HAP-1 (cell line): ENCODE measurements around the gene PSMC4.
A peak's percentile ranks its signal among the peaks of the same experiment; 100 is the strongest.

ENCODE experiments used
- DNase-seq, 2 experiments: peaks; one replicate each; pipeline ENCODE4 v3.0.0-alpha.2; 2016 to 2020; ENCODE audit warnings: low spot score in 2 of 2
- H3K27me3 ChIP-seq: fragments of 250-450 bp; sonication (Bioruptor Pico); 2 replicates; pipeline ENCODE4 v1.5.1; 2020; ENCODE audit warnings: low read depth, mild to moderate bottlenecking, moderate library complexity
- H3K36me3 ChIP-seq: fragments of 250-450 bp; sonication (Bioruptor Pico); replicated peaks from 2 replicates; pipeline ENCODE4 v1.5.1; 2020; ENCODE audit warnings: mild to moderate bottlenecking
- H3K4me1 ChIP-seq: fragments of 250-450 bp; sonication (Bioruptor Pico); 2 replicates; pipeline ENCODE4 v1.5.1; 2020; ENCODE audit warnings: mild to moderate bottlenecking
- H3K4me3 ChIP-seq: fragments of 250-450 bp; sonication (Bioruptor Pico); 2 replicates; pipeline ENCODE4 v1.5.1; 2020; ENCODE audit warnings: mild to moderate bottlenecking, moderate library complexity
- H3K9me3 ChIP-seq: fragments of 250-450 bp; sonication (Bioruptor Pico); 2 replicates; pipeline ENCODE4 v1.5.1; 2020; ENCODE audit warnings: mild to moderate bottlenecking, moderate library complexity
- in situ Hi-C: fragments of 300-500 bp; cut with MboI; formaldehyde crosslinking; loops from 3 replicates; pipeline ENCODE4 v1.14.3; 2020; ENCODE audit warnings: low sequenced_read_pairs, inconsistent platforms, mixed read lengths

PSMC4 gene

GRCh38 chr19:39987167-39987566 lies 16.2 kb downstream of the PSMC4 start:
- Histone ChIP-seq H3K4me3 (no peak overlapping the region), H3K9me3 (peaks cover 6% of the 10 kb centered on the region), H3K4me1 (no peaks in the 10 kb centered on the region), H3K27me3 (no peaks in the 10 kb centered on the region), H3K36me3 (peaks cover 17% of the 10 kb centered on the region)
- no peak for DNase-seq
- in situ Hi-C loops = no loop called here

DNA sequence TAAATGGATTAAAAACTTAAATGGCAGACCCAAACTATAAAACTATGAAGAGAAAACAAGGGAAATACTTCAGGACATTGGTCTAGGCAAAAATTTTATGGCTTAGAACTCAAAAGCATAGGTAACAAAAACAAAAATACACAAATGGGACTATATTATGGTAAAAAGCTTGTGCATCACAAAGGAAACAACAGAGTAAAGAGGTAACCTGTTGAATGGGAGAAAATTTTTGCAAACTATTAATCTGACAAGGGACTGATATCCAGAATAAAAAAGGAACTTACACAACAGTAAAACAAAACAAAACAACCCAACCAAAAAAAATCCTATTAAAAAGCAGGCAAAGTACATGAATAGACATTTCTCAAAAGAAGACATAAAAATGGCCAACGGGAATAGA lies 16.6 kb downstream of the PSMC4 start:
- in situ Hi-C loops = no loop called here
- Histone ChIP-seq H3K36me3 (peaks cover 13% of the 10 kb centered on the region), H3K27me3 (no peaks in the 10 kb centered on the region)

DNA sequence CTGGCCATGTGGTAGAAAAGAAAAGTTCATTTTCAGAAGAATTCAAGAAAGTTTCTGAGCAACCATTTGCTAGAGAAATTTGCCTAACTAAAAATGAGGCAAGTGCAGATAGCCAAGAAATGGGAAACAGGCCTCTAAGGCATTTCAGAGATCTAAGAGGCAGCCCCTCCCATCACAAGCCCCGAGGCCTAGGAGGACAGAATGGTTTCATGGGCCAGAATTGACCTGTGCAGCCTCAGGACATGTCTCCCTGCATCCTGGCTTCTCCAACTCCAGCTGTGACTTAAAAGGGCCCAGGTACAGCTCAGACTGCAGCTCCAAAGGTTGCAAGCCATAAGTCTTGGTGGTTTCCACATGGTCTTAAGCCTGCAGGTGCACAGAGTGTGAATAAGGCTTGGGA lies 22.6 kb downstream of the PSMC4 start:
- Histone ChIP-seq H3K4me3 (no peak overlapping the region), H3K27me3 (no peaks in the 10 kb centered on the region), H3K36me3 (0 out of 2 replicates have a peak, but pooled peaks cover under 1% of the 10 kb centered on the region), H3K4me1 (0 out of 2 replicates have a peak, but pooled peaks cover 4% of the 10 kb centered on the region), H3K9me3 (peaks cover 8% of the 10 kb centered on the region; the same call in 1 of the 2 replicates)
- in situ Hi-C loops = no loop called here
- no peak for DNase-seq

More for the DNA sequence above, 16.6 kb downstream of the PSMC4 start:
- Histone ChIP-seq H3K9me3 (peaks cover 6% of the 10 kb centered on the region), H3K4me1 (no peaks in the 10 kb centered on the region), H3K4me3 (no peak overlapping the region)
- DNase-seq = no peak

GRCh38 chr19:39994361-39994760 lies 23.4 kb downstream of the PSMC4 start:
- Histone ChIP-seq H3K4me1 (0 out of 2 replicates have a peak, but pooled peaks cover 4% of the 10 kb centered on the region), H3K9me3 (peaks cover 8% of the 10 kb centered on the region; the same call in 1 of the 2 replicates), H3K27me3 (no peaks in the 10 kb centered on the region), H3K4me3 (no peak overlapping the region), H3K36me3 (no peaks in the 10 kb centered on the region)
- DNase-seq = no peak
- in situ Hi-C loops = no loop called here

DNA sequence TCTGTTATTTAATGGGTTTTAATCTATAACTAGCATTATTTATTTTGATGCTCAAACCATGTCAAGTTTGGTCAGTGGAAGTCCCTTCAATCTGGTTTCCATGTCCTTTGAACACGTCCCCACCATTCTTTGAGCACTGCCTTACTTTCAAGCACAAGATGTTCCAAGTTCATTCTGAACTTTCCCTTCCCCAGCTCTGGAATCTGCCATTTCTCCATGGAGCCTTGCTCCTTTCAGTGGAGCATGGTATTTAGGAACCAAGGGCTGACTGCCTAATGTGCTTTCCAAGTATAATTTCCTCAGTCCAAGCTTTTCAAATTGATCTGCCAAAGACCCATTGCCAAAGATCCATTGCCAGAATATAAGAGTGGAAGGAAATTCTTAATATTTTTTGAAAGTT lies 24.8 kb downstream of the PSMC4 start:
- no peaks in the 10 kb centered on the region for H3K27me3 ChIP-seq
- peak overlapping the region; percentile 58 for H3K4me3 ChIP-seq
- no peaks in the 10 kb centered on the region for H3K36me3 ChIP-seq
- H3K4me1 ChIP-seq = 0 out of 2 replicates have a peak, but pooled peaks cover 4% of the 10 kb centered on the region
- peaks cover 8% of the 10 kb centered on the region; the same call in 1 of the 2 replicates for H3K9me3 ChIP-seq
- DNase-seq = no peak
- in situ Hi-C loops = no loop called here

DNA sequence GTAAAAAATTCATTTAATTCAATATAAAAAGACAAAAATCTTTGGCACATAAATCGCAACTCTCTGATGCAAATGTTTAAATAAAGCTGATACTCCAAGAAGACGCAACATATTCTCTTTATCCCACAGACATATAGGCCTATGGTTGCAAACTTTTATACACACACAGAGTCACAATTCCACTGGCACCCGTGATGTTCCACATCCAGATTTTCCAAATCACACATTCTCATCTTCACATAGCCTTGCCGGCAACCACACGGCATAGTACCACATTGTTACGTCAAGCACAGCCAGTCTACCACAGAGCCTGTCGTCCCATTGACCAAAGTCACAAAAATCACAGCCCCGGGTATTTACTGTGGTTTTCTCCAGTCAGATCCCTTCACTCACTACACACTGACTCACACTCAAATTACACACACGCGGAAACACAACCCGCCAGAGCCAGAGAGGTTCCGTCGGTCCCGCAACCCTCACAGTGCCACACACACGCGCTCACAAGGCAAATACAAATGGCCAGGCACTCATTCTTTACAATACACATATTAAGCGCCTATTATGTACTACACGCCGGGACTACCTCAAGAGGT lies 25.3 kb downstream of the PSMC4 start:
- Histone ChIP-seq H3K27me3 (no peaks in the 10 kb centered on the region), H3K4me1 (0 out of 2 replicates have a peak, but pooled peaks cover 4% of the 10 kb centered on the region), H3K4me3 (peak overlapping the region; percentile 58), H3K9me3 (peaks cover 8% of the 10 kb centered on the region; the same call in 1 of the 2 replicates), H3K36me3 (no peaks in the 10 kb centered on the region)
- peak; percentile 14 to 35 for DNase-seq
- in situ Hi-C loops = no loop called here

GRCh38 chr19:39996811-39997637 lies 26.1 kb downstream of the PSMC4 start, which contains the start of gene ZNF546:
Gene ZNF546, plus strand, starts transcription at chr19:39997060. Its CDS starts 1,267 bp downstream, at chr19:39998327.
- in situ Hi-C loops = no loop called here
- DNase-seq = peak; percentile 77 to 90
- 0 out of 2 replicates have a peak, but pooled peaks cover 4% of the 10 kb centered on the region for H3K4me1 ChIP-seq
- peaks cover 8% of the 10 kb centered on the region; the same call in 1 of the 2 replicates for H3K9me3 ChIP-seq
- H3K27me3 ChIP-seq = no peaks in the 10 kb centered on the region
- H3K4me3 ChIP-seq = peak within 1 kb of the TSS; percentile 58
- no peaks in the 10 kb centered on the region for H3K36me3 ChIP-seq

- no peaks in the 10 kb centered on the region for H3K36me3 ChIP-seq
- peaks cover 8% of the 10 kb centered on the region; the same call in 1 of the 2 replicates for H3K9me3 ChIP-seq
- DNase-seq = no peak
- in situ Hi-C loops = no loop called here
- H3K4me3 ChIP-seq = peak overlapping the region; percentile 58
- H3K4me1 ChIP-seq = 0 out of 2 replicates have a peak, but pooled peaks cover 4% of the 10 kb centered on the region
- no peaks in the 10 kb centered on the region for H3K27me3 ChIP-seq
Measured at GRCh38 chr19:39997638-39998216, 26.8 kb downstream of the PSMC4 start.

DNA sequence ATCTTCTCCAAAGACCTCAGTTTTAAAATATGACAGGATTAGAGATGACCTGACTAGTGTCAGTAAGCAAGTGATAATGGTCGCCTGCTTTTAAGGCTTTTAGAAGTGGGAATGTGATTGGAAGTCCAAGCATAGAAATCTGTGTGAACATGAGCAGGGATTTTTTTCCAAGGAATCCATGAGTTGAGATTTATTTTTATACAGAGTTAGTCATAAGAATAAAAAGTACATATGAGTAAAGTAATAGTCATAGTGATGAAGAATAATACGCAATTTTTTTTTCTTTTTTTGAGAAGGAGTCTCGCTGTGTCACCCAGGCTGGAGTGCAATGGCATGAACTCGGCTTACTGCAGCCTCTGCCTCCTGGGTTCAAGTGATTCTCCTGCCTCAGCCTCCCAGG lies 27.5 kb downstream of the PSMC4 start:
- peaks cover 8% of the 10 kb centered on the region; the same call in 1 of the 2 replicates for H3K9me3 ChIP-seq
- no peaks in the 10 kb centered on the region for H3K36me3 ChIP-seq
- in situ Hi-C loops = no loop called here
- no peak for DNase-seq
- H3K4me1 ChIP-seq = 0 out of 2 replicates have a peak, but pooled peaks cover 4% of the 10 kb centered on the region
- no peaks in the 10 kb centered on the region for H3K27me3 ChIP-seq
- no peak overlapping the region for H3K4me3 ChIP-seq

GRCh38 chr19:40005691-40006272 lies 34.8 kb downstream of the PSMC4 start:
- no peak overlapping the region for H3K4me3 ChIP-seq
- no peak for DNase-seq

GRCh38 chr19:40006273-40006691 lies 35.3 kb downstream of the PSMC4 start:
- no peaks in the 10 kb centered on the region for H3K9me3 ChIP-seq
- no peak for DNase-seq
- in situ Hi-C loops = no loop called here
- no peaks in the 10 kb centered on the region for H3K4me1 ChIP-seq
- no peak overlapping the region for H3K4me3 ChIP-seq
- H3K27me3 ChIP-seq = no peaks in the 10 kb centered on the region
- no peaks in the 10 kb centered on the region; the same call in 1 of the 2 replicates for H3K36me3 ChIP-seq

More at GRCh38 chr19:40005691-40006272, 34.8 kb downstream of the PSMC4 start:
- H3K36me3 ChIP-seq = no peaks in the 10 kb centered on the region; the same call in 1 of the 2 replicates
- in situ Hi-C loops = no loop called here
- H3K9me3 ChIP-seq = no peaks in the 10 kb centered on the region
- H3K4me1 ChIP-seq = no peaks in the 10 kb centered on the region
- H3K27me3 ChIP-seq = no peaks in the 10 kb centered on the region

GRCh38 chr19:40009674-40010073 lies 38.7 kb downstream of the PSMC4 start:
- DNase-seq = no peak
- Histone ChIP-seq H3K4me3 (no peak overlapping the region), H3K36me3 (no peaks in the 10 kb centered on the region; the same call in 1 of the 2 replicates), H3K27me3 (no peaks in the 10 kb centered on the region), H3K4me1 (no peaks in the 10 kb centered on the region), H3K9me3 (peaks cover 5% of the 10 kb centered on the region; the same call in 1 of the 2 replicates)
- in situ Hi-C loops = no loop called here

DNA sequence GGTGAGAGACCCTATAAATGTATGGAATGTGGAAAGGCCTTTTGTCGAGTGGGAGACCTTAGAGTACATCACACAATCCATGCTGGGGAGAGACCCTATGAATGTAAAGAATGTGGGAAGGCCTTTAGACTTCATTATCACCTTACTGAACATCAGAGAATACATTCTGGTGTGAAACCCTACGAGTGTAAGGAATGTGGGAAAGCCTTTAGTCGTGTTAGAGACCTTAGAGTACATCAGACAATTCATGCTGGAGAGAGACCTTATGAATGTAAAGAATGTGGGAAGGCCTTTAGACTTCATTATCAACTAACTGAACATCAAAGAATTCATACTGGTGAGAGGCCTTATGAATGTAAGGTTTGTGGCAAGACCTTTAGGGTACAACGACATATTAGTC lies 43.0 kb downstream of the PSMC4 start:
- DNase-seq = no peak
- H3K9me3 ChIP-seq = peaks cover 5% of the 10 kb centered on the region; the same call in 1 of the 2 replicates
- no peaks in the 10 kb centered on the region for H3K4me1 ChIP-seq
- no peak overlapping the region for H3K4me3 ChIP-seq
- peaks cover 5% of the 10 kb centered on the region; the same call in 1 of the 2 replicates for H3K36me3 ChIP-seq
- in situ Hi-C loops = no loop called here
- H3K27me3 ChIP-seq = no peaks in the 10 kb centered on the region
